PC-3 (cell line): ENCODE results near the gene FARS2. TPM values are rescaled to one million over a fixed set of nuclear protein-coding genes. Genes with fewer than 3 reads are reported as not detected.

ENCODE experiments used
- ATAC-seq: fragments of 200-7000 bp; cut with Tn5 transposase; 2 replicates; pipeline ENCODE4 v1.9.1; 2020; ENCODE audit warnings: mild to moderate bottlenecking, moderate library complexity
- BruUV-seq: library from RNA; stranded (reverse); fragments of 400-500 nt; replicated peaks from 2 replicates; lab custom pipeline; 2021; lab: Mats Ljungman, UMichigan
- CTCF ChIA-PET: fragments of 300-600 bp; sonication (Branson Sonifier 250); formaldehyde crosslinking; loops from one replicate; lab custom pipeline; 2022; ENCODE audit warnings: antibody characterized with exemption; lab: Charles Lee
- POLR2A ChIA-PET: fragments of 300-600 bp; sonication (Branson Sonifier 250); formaldehyde crosslinking; loops from one replicate; lab custom pipeline; 2022; ENCODE audit warnings: antibody characterized with exemption; ENCODE audit not compliant: unreplicated experiment; lab: Charles Lee
- DNase-seq: peaks from one replicate; pipeline ENCODE4 v3.0.0-alpha.2; 2015
- H2AFZ ChIP-seq: fragments of 300-600 bp; sonication (generic); 2 replicates; pipeline ENCODE4 v1.6.0; 2016; ENCODE audit warnings: antibody characterized with exemption, low read length
- H3F3A ChIP-seq: fragments of 300-600 bp; sonication (generic); one replicate; pipeline ENCODE4 v1.6.0; 2017; ENCODE audit warnings: antibody characterized with exemption, low read length, control low read depth, mild to moderate bottlenecking; ENCODE audit not compliant: unreplicated experiment
- H3K27ac ChIP-seq: fragments of 300-600 bp; sonication (generic); 2 replicates; pipeline ENCODE4 v1.5.1; 2016; ENCODE audit warnings: mild to moderate bottlenecking, low read length
- H3K27me3 ChIP-seq: fragments of 300-600 bp; sonication (generic); 2 replicates; pipeline ENCODE4 v1.6.1; 2016; ENCODE audit warnings: low read length, mixed read lengths
- H3K36me3 ChIP-seq: fragments of 300-600 bp; sonication (generic); 2 replicates; pipeline ENCODE4 v1.6.1; 2016; ENCODE audit warnings: low read depth, mixed run types, low read length, mixed read lengths
- H3K4me1 ChIP-seq: fragments of 300-600 bp; sonication (generic); 2 replicates; pipeline ENCODE4 v1.5.1; 2016; ENCODE audit warnings: low read length; ENCODE audit not compliant: insufficient read depth
- H3K4me2 ChIP-seq: fragments of 300-600 bp; sonication (generic); 2 replicates; pipeline ENCODE4 v1.6.0; 2016; ENCODE audit warnings: low read length
- H3K4me3 ChIP-seq: fragments of 300-600 bp; sonication (generic); 2 replicates; pipeline ENCODE4 v1.5.1; 2016; ENCODE audit warnings: mild to moderate bottlenecking, low read length, mixed read lengths
- H3K79me2 ChIP-seq: fragments of 300-600 bp; sonication (generic); 2 replicates; pipeline ENCODE4 v1.6.1; 2017; ENCODE audit warnings: low read length, mixed read lengths
- H3K9ac ChIP-seq: fragments of 300-600 bp; sonication (generic); 2 replicates; pipeline ENCODE4 v1.6.0; 2016; ENCODE audit warnings: mild to moderate bottlenecking, low read length
- H3K9me2 ChIP-seq: fragments of 300-600 bp; sonication (generic); replicated peaks from 2 replicates; pipeline ENCODE4 v1.6.1; 2016; ENCODE audit warnings: mixed run types, low read length, mixed read lengths
- H3K9me3 ChIP-seq: fragments of 300-600 bp; sonication (generic); 2 replicates; pipeline ENCODE4 v1.6.1; 2016; ENCODE audit warnings: low read length, mixed read lengths
- H4K20me1 ChIP-seq: fragments of 300-600 bp; sonication (generic); 2 replicates; pipeline ENCODE4 v1.6.1; 2016; ENCODE audit warnings: low read length, mixed read lengths
- EZH2 ChIP-seq: fragments of 300-600 bp; sonication (generic); IDR thresholded peaks from one replicate; pipeline ENCODE4 v1.6.1; 2017; ENCODE audit warnings: antibody characterized with exemption, mild to moderate bottlenecking, low read length; ENCODE audit not compliant: unreplicated experiment
- EZH2phosphoT487 ChIP-seq: fragments of 300-600 bp; sonication (generic); IDR thresholded peaks from 2 replicates; pipeline ENCODE4 v1.6.1; 2018; ENCODE audit warnings: mild to moderate bottlenecking, antibody characterized with exemption, low read length, borderline replicate concordance
- intact Hi-C: fragments of 100-400 bp; cut with micrococcal nuclease; formaldehyde crosslinking; loops from 2 replicates; pipeline ENCODE4 v1.9.0; 2023
- total RNA-seq: library from RNA; depleted of rRNA; stranded (reverse); fragments of >200 nt; gene quantifications from 2 replicates; pipeline ENCODE4 v1.2.3, GENCODE V29; 2014
- TF ChIP-seq, protein P1 (sequence below): fragments of 300-600 bp; sonication (generic); conservative IDR thresholded peaks from 2 replicates; pipeline ENCODE4 v1.5.1; 2017; ENCODE audit warnings: antibody characterized with exemption, low read depth, mild to moderate bottlenecking, low read length

Gene FARS2
- total RNA-seq, 1 experiment from 2014 or later, result 23.0 TPM

DNA sequence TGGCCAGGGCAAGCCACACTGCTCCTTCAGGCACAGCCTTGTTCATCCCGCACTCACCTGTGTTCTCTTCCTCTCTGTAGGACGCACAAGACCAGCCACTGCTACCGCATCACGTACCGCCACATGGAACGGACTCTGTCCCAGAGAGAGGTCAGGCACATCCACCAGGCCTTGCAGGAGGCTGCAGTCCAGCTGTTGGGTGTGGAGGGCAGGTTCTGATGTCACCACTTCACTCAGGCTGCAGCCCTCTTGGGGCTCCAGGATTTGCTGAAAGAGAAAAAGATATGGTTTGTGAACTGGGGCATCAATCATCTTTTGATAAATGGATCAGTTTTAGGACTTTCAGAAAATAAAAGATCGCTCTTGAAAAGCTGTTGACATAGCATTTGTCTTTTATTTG is 509.9 kb downstream of the FARS2 start:
- ChIA-PET CTCF (no interaction called here), POLR2A (no interaction called here)
- TF ChIP-seq, protein P1, sequence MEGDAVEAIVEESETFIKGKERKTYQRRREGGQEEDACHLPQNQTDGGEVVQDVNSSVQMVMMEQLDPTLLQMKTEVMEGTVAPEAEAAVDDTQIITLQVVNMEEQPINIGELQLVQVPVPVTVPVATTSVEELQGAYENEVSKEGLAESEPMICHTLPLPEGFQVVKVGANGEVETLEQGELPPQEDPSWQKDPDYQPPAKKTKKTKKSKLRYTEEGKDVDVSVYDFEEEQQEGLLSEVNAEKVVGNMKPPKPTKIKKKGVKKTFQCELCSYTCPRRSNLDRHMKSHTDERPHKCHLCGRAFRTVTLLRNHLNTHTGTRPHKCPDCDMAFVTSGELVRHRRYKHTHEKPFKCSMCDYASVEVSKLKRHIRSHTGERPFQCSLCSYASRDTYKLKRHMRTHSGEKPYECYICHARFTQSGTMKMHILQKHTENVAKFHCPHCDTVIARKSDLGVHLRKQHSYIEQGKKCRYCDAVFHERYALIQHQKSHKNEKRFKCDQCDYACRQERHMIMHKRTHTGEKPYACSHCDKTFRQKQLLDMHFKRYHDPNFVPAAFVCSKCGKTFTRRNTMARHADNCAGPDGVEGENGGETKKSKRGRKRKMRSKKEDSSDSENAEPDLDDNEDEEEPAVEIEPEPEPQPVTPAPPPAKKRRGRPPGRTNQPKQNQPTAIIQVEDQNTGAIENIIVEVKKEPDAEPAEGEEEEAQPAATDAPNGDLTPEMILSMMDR, result no peak
- TF ChIP-seq EZH2 (no peak), EZH2phosphoT487 (no peak)
- no peaks in the 10 kb centered on the region for H3F3A ChIP-seq
- H3K79me2 ChIP-seq, result no peaks in the 10 kb centered on the region
- H3K9ac ChIP-seq, result no peak overlapping the region
- H2AFZ ChIP-seq, result no peak overlapping the region
- no peak overlapping the region for H3K4me2 ChIP-seq
- H4K20me1 ChIP-seq, result no peaks in the 10 kb centered on the region
- ATAC-seq (no peak), DNase-seq (no peak)
- H3K4me1 ChIP-seq, result peaks cover 18% of the 10 kb centered on the region
- no peaks in the 10 kb centered on the region for H3K27me3 ChIP-seq
- intact Hi-C loops, result loop anchor here (5.0 kb wide), 1 partner anchor 299 kb away; no protein-coding TSS in a partner anchor
- no TSS peak for BruUV-seq
- no peaks in the 10 kb centered on the region for H3K9me3 ChIP-seq
- no peaks in the 10 kb centered on the region for H3K9me2 ChIP-seq
- no peak overlapping the region for H3K4me3 ChIP-seq
- peaks cover 9% of the 10 kb centered on the region; the same call in 1 of the 2 replicates for H3K36me3 ChIP-seq
- no peak overlapping the region for H3K27ac ChIP-seq

DNA sequence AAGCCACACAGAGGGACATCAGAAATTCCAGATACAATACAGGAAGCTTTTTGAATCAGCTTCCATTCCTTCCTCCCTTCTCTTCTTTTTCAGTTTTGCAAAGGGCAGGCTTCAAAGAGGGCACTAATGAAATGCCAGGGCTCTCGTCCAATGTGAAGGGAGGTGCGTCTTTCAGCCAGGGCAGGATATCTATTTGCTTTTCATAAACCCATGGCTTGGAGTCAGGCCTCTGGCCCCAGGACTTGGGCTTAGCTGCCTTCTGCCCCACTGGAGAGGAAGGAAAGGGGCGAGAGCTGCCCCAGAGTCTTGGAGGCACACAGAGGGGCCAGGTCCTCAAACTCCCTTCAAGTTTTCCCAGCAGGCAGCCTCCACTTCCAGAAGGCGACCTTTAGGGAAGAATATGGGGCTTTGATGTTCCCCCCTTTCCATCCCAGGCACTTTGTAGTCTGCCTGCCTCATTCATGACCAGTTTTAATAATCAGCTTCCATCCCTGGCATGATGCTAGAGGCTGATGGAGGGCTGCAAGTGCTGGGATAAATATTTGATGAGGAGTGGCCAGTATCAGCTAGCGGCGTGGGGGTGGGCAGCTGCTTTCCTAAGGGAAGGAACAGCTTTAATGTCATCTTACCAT is 510.6 kb downstream of the FARS2 start:
- intact Hi-C loops, result loop anchor here (5.0 kb wide), 1 partner anchor 300 kb away; no protein-coding TSS in a partner anchor
- ChIA-PET POLR2A (no interaction called here), CTCF (no interaction called here)
- Histone ChIP-seq H3K9ac (peak overlapping the region; percentile 33), H3K4me3 (no peak overlapping the region), H2AFZ (no peak overlapping the region), H3K27ac (peak overlapping the region; percentile 85), H3K27me3 (no peaks in the 10 kb centered on the region), H3K9me2 (no peaks in the 10 kb centered on the region), H3K79me2 (no peaks in the 10 kb centered on the region), H3K4me2 (peak overlapping the region; percentile 42), H3F3A (no peaks in the 10 kb centered on the region), H3K36me3 (peaks cover 9% of the 10 kb centered on the region; the same call in 1 of the 2 replicates), H3K9me3 (no peaks in the 10 kb centered on the region), H4K20me1 (no peaks in the 10 kb centered on the region), H3K4me1 (peaks cover 18% of the 10 kb centered on the region)
- peak; percentile 3 for DNase-seq
- BruUV-seq, result no TSS peak
- ATAC-seq, result no peak; the same call in 1 of the 2 replicates
- TF ChIP-seq EZH2 (no peak), EZH2phosphoT487 (no peak)
- TF ChIP-seq, protein P1, result no peak
